Measurements from ENCODE around the gene RNF222.

DNA sequence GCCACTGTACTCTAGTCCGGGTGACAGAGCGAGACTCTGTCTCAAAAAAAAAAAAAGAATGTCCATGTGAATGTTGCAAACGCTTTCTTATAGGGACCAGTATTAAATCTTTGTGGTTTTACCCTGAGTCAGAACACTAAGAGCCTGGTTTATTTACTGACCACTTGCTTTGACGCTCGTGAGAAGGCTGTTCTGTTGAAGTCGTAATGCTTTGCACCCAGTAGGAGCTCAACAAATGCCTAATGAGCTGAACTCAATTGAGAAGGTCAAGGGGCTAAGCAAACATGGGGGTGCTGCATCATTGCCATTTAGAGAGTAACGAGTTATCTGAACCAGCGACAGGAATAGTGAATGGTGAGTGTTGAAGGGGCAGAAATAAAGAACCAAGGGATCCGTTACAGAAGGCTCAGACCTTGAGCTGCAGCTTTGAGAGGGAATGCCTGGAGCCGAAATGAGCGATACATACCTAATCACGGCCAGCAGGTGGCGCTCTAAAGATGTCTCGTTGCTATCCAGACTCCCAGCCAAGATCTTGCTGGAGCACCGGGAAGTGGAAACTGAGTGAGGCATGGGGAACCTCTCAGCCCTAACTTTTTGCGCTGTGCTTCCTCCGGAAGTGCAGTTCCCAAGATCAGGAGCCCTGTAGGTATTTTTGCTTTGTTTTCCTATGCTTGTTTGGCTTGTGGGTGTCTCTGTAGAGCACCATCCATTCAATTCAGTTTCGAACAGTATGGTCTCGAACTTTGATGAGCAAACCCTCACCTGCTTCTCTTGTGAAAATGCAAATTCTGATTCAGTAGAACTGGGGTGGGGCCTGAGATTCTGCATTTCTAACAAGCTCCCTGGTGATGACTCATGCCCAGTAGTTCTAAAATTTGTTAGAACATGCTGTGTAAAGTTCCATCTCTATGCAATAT lies 12.6 kb upstream of the RNF222 start:
- TF ChIP-seq RARB (CRISPR knock-in tag; IDR thresholded peaks at IDR 0.05) (no peak), ARNTL (CRISPR knock-in tag; IDR thresholded peaks at IDR 0.05; ENCODE audit: borderline replicate concordance, low read depth) (no peak)

Measured in SK-N-SH treated with all-trans-retinoic acid at 6 μM for 48 hours (cell line).